ENCODE results near the gene DOK6. TPM values are rescaled to one million over a fixed set of nuclear protein-coding genes. Genes with fewer than 3 reads are reported as not detected.
"Not testable (repeated sequence)": the region's sequence is repeated elsewhere in the genome, so short reads cannot be mapped to it uniquely, and the experiment has no call there.

Gene DOK6
- total RNA-seq, 1 donor from 2014 or later = 0.20 TPM

DNA sequence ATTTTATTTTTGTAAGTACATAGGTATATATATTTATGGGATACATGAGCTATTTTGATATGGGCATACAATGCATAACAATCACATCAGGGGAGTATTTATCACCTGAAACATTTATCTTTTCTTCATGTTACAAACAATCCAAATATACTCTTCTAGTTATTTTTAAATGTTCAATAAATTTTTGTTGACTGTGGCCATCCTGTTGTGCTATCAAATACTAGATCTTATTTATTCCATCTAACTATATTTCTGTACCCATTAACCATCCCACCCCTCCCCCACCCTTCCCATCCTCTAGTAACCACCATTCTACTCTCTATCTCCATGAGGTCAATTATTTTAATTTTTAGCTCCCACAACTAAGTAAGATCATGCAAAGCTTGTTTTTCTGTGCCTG is 390.0 kb downstream of the DOK6 start:
- no peak for DNase-seq (ENCODE audit: low read depth in 2 of 2)

DNA sequence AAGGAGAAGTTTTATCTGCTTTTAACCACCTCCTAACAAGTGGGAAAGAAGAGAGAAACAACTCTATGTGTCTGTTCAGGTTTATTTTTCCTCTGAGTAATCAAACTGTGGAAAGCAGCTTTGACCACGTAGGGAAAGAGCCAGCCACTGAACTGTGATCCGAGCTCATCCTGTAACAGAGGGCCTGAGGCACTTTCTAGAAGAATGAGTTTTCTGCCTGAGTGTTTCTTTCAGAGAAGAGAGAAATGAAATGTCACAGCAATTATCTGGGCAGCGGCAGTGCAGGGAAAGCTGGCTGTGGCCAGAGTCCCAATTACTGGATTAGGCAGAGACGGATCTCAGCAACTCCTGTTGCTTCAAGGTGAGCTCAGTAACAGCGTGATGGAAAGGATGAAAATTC is 395.1 kb downstream of the DOK6 start:
- no peak for DNase-seq (ENCODE audit: low read depth in 2 of 2)

DNA sequence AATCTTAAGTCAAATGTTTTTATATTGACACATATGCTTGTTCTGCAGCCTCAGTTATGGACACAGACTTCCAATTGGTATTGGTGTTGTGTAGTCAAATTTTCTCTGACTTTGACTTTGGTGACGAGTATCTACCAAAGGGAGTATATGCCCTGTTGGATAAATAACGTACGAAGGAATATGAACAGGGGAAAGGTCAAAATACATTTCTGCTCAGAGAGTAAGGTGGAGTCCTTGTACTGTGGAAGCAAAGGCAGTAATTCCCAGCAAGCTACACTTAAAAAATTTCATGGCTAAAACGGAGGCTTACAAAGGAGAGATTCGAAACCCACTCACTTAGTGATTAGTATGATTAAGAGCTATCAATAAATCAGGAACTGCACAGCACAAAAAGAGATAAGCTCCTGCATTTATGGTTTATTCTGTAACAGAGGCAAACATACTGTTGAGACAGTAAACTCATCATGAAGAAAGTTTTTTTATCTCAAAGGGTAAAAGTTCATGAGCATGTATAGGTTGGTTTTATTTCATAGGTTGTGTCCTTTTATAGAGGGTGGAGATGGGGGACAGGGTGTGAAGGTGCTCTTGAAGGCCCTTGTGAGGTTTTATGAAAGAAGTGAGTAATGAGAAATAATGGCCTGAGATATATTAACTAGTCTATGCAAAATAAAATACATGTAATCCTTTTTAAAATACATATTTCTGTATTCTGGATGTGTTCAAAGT is 404.3 kb downstream of the DOK6 start:
- no peak for DNase-seq (ENCODE audit: low read depth in 2 of 2)

DNA sequence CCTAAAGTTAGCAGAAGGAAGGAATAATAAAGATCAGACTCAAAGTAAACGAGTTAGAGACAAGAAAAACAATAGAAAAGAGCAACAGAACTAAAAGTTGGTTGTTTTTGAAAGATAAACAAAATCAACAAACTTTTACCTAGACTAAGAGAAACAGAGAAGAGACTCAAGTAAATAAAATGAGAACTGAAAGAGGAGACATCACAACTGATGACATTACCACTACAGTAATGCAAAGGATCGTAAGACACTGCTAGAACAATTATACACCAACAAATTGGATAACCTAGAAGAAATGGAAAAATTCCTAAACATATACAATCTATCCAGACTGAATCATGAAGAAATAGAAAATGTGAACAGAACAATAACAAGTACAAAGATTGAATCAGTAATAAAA is 407.7 kb downstream of the DOK6 start:
- DNase-seq (ENCODE audit: low read depth in 2 of 2) = no peak

DNA sequence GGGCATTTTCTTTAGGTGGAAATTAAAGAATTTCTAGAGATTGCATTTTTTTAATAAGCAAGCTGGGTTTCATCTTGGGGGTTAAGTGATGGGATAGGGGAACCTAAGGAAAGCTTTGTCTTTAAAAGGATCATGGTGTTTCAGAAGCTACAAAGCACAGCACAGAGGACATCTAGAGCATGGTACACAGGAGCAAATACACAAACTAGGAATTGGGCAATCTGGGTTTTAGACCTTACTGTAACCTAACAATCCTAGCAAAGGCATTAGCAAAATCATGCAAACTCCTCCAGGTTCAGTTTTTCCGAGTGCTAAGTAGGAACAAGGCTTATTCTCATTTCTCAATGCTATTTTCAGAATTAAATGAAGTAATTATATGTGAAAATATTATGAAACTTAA is 412.9 kb downstream of the DOK6 start:
- no peak for DNase-seq (ENCODE audit: low read depth in 2 of 2)

DNA sequence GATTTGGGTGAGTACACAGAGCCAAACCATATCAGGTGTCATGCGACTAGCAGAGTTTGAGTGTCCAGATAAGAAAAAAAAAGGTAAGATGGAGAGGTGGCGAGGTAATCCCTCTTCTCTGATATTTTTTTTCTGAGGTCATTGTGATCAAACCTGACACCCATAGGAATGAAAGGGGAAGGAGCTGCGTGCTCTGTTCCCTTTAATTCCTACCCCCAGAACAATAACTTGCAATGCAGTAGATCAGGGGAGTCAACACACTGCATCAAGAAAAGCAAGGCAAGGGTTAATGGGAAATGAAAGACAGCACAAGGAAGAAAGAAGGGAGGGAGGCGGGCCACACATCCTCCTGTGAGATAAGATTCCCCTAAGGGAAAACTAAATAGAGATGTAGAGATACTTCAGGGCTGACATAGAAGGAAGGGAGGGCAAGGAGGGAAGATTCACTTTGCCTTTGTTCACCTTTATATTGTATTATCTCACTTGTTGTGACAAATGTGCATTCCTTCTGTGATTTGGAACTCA is 414.2 kb downstream of the DOK6 start:
- no peak for DNase-seq (ENCODE audit: low read depth in 2 of 2)

DNA sequence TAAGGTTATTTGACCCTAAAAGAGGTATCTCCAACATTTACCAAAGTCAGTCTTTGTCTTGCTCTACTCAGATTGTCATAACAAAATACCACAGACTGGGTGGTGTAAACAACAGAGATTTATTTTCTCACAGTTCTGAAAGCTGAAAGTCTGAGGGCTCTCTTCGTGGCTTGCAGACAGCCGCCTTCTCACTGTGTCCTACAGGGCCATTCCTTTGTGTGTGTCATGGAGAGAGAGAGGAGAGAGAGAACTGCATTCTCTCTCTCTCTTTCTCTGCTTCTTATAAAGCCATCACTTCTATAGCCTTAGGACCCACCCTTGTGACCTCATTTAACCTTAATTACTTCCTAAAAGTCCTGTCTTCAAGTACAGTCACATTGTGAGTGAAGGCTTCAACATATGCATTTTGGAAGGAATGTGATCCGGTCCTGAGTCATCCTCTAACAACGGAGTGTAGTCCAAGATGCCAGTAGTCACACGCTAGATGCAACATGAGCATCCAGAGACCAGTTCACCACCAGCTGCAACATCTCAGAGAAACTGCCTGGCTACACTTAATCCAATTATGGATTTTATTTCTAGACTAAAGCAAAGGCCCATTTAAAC is 416.8 kb downstream of the DOK6 start:
- DNase-seq (ENCODE audit: low read depth in 2 of 2) = no peak

DNA sequence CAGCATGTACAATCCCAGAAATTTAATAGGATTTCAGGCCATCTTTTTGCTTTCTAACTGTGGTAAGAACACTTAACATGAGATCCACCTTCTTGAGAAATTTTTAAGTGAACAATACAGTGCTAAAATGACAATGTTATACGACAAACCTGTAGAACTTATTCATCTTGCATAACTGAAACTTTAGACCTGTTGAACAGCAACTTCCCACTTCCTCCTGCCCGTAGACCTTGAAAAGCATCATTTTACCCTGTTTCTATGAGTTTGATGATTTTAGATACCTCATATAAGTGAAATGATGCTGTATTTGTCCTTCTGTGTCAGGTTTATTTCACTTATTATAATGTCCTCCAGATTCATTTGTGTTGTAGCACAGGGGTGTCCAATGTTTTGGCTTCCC is 418.8 kb downstream of the DOK6 start:
- no peak for DNase-seq (ENCODE audit: low read depth in 2 of 2)

DNA sequence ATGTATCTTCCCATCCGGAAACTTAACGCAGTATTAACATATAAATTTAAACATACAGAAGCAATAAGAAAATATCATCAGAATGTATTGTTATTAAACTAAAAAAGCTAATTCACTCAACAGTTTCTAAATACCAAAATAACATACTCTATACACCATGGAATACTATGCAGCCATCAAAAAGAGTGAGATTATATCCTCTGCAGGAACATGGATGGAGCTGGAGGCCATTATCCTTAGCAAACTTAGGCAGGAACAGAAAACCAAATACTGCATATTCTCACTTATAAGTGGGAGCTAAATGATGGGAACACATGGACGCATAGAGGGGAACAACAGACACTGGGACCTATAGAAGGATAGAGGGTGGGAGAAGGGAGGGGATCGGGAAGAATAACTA is 419.9 kb downstream of the DOK6 start:
- DNase-seq (ENCODE audit: low read depth in 2 of 2) = no peak

DNA sequence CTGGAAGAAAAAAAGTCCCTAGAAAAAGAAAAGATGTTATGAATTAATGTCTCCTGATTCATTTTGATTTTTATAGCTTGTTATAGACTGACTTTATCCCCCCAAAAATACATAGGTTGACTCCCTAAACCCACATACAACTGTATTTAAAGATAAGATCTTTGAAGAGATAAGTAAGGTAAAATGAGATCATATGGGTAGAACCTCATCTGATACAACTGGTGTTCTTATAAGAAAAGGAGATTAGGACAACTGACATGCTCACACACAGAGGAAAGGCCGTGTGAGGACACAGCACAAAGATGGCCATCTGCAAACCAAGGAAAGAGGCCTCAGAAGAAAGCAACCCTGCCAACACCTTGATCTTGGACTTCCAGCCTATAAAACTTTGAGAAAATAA is 429.5 kb downstream of the DOK6 start:
- no peak for DNase-seq (ENCODE audit: low read depth in 2 of 2)

DNA sequence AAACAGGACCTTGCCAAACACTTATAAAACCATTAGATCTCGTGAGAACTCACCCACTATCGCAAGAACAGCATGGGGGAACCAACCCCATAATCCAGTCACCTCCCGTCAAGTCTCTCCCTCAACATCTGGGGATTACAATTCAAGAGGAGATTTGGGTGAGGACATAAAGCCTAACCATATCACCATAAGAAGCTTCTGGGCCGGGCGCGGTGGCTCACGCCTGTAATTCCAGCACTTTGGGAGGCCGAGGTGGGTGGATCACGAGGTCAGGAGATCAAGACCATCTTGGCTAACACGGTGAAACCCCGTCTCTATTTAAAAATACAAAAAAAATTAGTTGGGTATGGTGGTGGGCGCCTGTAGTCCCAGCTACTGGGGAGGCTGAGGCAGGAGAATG is 434.3 kb downstream of the DOK6 start:
- DNase-seq (ENCODE audit: low read depth in 2 of 2) = not testable (repeated sequence)

DNA sequence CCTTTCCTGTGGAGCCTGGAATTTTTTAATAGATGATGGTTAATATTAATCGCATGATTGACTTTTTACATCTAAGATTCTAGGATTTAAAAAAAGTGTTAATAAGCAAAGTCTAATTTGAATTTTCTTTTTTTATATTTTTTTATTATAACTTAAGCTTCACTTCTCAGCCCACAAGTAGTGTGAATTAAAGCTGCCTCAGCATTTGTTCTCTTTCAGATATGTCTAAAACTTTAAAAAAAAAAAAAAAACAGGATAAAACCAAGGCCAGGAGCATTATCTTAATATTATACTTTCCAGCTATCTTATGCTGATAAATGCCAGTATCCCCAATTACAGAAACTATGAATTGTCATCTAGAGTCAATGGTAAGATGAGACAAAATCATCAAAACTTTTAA is 437.3 kb downstream of the DOK6 start:
- no peak for DNase-seq (ENCODE audit: low read depth in 2 of 2)

DNA sequence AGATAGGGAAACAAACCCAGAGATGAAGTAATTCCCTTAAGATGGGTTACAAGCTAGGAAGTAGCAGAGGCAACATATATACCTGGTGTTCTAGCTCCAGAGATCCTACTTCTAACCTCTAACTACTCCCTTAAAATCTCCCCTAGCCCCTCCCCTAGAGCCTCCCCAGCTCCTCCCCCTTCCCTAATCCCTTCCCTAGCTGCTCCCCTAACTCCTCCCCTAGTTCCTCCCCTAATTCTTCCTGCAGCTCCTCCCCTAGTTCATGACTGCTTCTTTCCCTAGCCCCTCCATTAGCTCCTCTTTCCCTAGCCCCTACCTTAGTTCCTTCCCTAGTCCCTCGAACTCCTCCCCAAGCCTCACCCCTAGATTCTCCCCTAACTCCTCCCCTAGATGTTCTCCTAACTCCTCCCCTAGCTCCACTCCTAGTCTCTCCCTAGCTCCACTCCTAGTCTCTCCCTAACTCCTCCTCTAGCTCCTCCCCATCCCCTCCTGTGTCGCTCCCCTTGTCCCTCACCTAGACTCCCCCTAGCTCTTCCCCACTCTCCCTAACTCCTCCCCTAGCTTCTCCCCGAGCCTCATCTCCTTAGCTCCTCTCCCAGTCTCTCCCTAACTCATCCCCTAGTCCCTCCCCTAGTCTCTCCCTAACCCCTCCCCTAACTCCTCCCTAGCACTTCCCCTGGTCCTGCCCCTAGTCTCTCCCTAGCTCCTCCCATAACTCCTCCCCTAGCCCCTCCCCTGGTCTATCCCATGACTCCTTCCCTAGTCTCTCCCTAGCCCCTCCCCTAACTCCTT is 438.1 kb downstream of the DOK6 start:
- no peak for DNase-seq (ENCODE audit: low read depth in 2 of 2)

DNA sequence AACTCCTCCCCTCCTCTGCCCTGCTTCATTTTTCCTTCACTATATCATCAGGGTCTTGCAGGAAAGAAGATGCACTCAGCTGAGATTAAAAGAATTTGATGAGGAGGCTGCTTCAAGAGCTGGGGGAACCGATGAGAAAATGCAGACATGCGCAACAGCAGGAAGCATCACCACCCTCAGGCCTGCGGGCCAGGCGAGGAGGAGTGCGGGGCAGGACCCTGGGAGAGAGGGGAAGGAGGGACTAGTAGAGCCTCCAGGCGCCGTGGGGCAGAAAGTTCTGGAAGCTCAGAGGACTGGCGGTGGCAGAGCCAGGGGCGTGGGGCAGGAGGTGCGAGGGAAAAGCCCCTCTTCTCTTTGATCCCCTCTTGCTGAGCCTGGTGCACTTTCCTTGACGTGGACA is 438.8 kb downstream of the DOK6 start:
- DNase-seq (ENCODE audit: low read depth in 2 of 2) = no peak

DNA sequence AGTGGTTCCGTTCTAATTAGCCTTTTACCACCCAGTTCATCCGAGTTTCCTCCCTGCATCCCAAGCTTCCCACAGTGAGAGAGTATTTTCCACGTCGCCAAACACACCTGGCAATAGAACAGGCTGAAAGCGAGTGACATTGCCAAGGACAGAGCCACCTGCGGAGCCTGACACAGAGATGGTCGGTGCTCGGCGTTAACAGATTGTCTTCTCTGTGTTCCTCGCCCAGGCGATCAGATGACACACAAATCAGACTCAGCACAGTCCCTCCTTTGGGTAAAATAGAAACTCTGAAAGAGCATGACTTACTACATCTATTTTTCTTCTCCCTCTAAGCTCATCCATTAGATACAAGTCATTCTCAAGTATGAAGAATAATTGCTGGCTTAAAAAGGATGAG is 439.3 kb downstream of the DOK6 start:
- no peak for DNase-seq (ENCODE audit: low read depth in 2 of 2)

DNA sequence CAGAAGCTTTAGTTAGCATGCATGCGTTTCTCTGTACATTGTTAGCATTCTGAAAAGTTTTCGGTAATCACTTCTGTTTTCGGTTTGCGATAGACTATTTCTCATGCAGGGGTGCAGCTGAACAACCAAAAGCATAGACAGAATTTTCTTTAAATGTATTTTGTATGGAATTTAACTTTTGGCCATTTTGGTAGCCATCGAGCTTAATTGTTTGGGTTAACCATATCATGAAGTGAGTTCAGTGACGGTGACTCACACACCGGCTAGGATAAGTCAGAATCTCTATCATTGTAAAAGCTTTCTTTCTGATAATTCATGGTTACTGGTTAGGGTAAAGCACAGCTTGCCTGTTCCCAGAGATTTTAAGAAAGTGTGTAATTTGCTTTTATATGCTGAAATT is 439.8 kb downstream of the DOK6 start:
- DNase-seq (ENCODE audit: low read depth in 2 of 2) = no peak

DNA sequence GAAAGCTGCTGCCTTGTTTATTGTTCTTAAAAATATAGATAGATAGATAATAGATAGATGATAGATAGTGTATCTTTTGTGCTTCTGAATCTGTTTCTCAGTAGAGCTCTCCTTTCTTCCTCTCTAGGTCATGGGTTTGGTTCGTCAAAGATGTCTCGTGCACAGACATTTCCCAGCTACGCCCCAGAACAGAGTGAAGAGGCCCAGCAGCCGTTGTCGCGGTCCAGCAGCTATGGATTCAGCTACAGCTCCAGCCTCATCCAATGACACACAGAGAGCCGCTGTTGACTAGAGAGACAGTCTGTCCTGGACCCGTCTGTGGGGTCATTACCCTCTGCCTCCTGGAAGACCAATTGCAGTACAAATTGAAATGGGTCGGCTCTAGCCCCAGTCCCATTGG is 440.4 kb downstream of the DOK6 start:
- no peak for DNase-seq (ENCODE audit: low read depth in 2 of 2)

DNA sequence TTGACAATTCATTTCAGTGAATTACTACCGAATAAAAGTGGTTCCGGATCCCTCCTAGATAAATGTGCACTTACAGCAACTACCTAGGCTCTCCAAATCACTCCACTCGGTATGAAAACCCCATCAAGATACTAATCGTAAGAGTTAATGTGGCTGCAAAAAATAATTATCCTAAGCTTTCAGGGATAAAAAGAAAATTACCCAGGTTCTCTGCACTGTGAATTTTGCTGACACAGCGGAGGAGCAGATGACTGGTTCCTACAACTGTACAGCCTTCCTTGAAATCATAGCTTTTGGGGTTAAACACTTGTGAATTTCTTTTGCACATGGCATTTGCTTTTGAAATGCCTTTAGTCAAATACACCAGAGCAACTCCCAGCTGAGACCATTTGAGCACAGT is 442.3 kb downstream of the DOK6 start:
- DNase-seq (ENCODE audit: low read depth in 2 of 2) = no peak

DNA sequence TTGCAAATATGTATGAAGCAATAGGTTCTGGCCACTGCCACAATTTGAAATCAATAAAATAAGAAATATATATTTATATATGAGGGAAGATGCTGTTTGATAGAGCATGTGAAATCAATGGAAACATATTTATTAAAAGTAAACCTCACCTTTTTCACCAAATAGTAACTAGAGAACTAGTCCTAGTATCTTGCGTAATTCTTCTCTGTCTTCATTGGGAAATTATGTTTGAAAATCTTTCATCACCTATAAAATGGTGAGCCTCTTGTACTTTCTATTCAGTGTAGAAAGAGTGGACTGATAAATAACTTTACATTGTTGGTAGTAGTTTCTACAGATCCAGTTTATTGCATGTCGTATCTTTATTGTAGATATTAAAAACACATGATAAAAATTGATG is 444.0 kb downstream of the DOK6 start:
- DNase-seq (ENCODE audit: low read depth in 2 of 2) = no peak

DNA sequence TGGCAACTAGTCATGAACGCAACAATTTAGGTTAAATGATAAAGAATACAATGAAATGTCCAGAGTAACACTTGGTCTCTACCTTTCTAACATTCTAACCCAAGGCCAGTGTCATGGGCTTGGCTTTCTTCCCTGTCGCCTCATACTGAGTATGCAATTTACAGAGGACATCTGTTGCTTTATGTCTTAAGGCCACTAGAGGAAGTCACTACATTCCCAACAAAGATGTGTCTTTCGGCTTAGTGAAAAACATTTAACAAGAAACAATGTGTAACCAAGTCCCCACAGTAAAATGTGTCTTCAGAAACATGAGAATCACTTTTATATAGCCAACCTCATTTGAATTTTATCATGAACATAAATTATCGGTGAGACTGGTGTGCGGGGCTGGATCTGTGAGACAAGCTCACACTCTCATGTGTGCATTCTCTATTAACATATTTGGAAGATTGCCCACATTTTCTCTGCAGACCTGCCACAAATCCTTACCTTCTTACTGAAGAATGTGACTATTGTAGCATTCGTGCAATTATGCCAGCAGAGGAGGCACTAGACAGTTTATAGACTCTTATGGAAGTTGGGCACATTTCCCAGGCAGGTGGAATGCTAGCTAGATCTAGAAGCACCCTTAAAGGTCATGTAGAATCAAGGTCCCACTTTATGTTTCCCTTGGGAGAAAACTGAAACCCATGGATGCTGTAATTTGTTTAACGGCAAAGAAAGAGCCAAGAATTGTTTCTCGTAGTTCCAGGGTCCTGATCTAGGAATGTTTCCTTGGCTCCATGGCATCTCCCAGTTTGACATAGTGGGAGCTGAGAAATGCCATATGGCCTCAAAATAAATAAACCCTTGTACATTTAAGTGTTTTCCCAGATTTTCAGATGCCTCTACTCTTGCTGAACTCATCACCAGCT is 445.2 kb downstream of the DOK6 start:
- DNase-seq (ENCODE audit: low read depth in 2 of 2) = no peak

DNA sequence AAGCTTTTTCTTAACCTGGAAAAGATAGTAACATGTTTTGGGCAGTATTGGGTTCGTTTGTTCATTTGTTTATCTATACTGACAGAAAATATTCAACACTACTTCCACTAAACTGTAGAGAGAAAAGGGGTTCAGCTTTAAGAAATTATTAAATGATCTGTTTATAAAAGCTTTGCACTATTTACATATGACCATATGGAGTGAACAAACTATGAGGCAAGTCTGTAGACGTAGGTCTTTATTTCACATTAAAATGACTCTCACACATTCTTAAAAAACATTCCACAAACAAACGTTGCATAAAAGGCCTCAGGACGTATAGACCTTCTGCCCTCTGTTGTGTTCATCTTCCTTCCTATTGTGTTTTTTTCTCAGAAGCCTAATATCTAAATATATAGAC is 452.4 kb downstream of the DOK6 start:
- no peak for DNase-seq (ENCODE audit: low read depth in 2 of 2)

DNA sequence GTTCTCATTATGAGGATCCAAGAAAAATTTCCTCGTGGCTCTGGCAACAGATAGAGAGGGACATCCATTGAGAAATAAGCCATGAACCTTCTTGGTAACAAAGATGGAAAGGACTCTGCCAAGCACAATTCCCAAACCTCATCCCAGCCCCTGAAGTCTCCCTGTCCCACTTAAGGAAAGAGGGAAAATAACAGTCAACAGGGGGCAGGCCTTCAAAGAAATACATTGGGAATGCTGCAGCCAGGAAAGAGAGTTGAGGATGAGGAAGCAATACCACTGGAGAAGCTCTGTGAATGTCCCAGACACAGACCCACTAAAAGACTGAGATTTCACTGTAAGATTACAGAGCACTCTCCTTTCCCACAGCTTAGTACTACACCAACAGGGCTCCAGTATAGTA is 453.8 kb downstream of the DOK6 start:
- DNase-seq (ENCODE audit: low read depth in 2 of 2) = no peak
